ENCODE measurements around the gene APOC3.

The APOC3 gene

GRCh38 chr11:116804001-116804400 is 25.7 kb upstream of the APOC3 start:
- no peak for DNase-seq (ENCODE audit: low read depth)

- DNase-seq (ENCODE audit: low read depth) = no peak
Observed at GRCh38 chr11:116807601-116808261, 22.0 kb upstream of the APOC3 start.

DNA sequence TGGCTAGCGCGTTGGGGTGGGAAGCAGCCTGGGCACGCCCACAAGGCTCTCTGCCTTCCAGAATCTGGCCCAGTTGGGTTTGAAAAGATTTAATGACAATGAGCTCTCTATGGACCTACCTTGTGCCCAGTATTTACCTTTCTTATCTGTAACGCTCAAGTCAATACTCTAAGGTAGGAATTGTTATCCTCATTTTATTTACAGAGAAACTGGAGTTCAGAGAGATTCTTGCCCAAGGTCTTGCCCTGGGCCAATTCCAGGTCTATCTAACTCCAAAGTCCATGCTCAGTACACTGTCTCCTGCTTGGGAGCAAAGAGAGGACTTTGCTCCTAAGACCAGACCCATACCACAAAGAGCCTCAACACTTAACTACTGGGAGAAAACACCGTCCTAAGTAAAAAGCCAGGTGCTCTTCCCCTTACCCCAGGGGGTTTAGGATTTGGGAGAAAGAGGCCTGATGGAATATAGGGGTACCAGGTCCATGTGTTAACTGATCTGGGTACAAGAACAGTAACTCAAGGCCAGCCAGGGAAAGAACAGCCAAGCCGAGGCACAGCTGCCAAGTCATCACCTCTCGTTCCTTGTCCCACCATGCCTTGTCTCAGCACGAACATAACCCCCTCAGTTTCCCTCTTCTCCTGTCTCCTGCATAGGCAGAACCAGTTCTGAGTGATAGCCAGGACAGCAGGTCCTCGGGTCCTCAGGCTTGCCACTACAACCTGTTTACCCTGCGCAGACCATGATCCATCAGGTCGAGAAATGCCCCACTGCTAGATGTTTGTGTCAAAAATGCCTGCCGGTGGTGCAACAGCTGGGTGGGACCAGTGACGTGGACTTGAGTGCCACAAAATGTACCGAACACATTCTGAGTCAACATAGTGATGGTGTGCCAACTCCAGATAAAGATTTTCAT is 21.2 kb upstream of the APOC3 start:
- no peak for DNase-seq (ENCODE audit: low read depth)

GRCh38 chr11:116811194-116811593 is 18.5 kb upstream of the APOC3 start:
- no peak for DNase-seq (ENCODE audit: low read depth)

DNA sequence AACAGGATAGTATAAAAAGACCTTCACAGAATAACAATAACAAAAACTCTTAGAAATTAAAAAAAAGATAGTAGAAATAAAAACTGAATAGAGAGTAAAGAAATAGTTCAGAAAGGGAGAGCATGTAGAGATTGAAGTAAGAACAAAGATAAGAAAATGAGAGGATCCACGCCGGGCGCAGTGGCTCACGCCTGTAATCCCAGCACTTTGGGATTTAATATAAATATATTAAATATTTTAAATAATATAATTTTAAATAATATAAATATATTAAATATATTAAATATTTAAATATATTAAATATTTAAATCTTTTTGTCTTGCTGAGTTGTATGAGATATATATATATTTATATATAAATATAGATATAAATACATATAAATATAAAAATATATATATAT is 17.6 kb upstream of the APOC3 start:
- no peak for DNase-seq (ENCODE audit: low read depth)

GRCh38 chr11:116813170-116813569 is 16.5 kb upstream of the APOC3 start:
- no peak for DNase-seq (ENCODE audit: low read depth)

- DNase-seq (ENCODE audit: low read depth) = no peak
Observed at GRCh38 chr11:116813781-116814471, 15.8 kb upstream of the APOC3 start.

- no peak for DNase-seq (ENCODE audit: low read depth)
Observed at GRCh38 chr11:116814502-116814901, 15.2 kb upstream of the APOC3 start.

- no peak for DNase-seq (ENCODE audit: low read depth)
Observed at GRCh38 chr11:116819049-116819448, 10.7 kb upstream of the APOC3 start.

- no peak for DNase-seq (ENCODE audit: low read depth)
Observed at GRCh38 chr11:116821050-116821918, 8.4 kb upstream of the APOC3 start.

GRCh38 chr11:116822575-116822974 is 7.1 kb upstream of the APOC3 start:
- DNase-seq (ENCODE audit: low read depth) = no peak

- no peak for DNase-seq (ENCODE audit: low read depth)
Observed at GRCh38 chr11:116823031-116823843, 6.5 kb upstream of the APOC3 start, which contains the start of gene APOA4. Gene APOA4 (minus strand): TSS chr11:116823304. CDS start chr11:116823191, 113 bp downstream.

DNA sequence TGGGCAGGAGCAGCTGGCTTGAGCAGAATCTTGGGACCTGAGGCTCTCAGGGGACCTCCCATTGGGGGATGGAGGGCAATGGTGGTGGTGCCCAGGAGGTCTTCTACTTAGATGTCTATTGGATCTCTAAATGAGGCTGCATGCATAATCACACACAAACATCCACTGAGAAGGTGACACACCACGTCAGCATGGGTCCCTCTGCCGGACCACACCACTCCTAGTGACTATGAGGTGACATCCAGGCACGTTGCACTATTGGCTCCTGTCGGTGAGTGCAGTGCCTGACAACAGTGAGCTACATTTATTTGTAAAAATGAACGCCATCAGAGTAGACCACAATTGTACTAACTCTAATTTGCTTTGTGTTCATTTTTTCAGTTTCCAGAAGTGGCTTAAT is 4.3 kb upstream of the APOC3 start:
- DNase-seq (ENCODE audit: low read depth) = no peak

DNA sequence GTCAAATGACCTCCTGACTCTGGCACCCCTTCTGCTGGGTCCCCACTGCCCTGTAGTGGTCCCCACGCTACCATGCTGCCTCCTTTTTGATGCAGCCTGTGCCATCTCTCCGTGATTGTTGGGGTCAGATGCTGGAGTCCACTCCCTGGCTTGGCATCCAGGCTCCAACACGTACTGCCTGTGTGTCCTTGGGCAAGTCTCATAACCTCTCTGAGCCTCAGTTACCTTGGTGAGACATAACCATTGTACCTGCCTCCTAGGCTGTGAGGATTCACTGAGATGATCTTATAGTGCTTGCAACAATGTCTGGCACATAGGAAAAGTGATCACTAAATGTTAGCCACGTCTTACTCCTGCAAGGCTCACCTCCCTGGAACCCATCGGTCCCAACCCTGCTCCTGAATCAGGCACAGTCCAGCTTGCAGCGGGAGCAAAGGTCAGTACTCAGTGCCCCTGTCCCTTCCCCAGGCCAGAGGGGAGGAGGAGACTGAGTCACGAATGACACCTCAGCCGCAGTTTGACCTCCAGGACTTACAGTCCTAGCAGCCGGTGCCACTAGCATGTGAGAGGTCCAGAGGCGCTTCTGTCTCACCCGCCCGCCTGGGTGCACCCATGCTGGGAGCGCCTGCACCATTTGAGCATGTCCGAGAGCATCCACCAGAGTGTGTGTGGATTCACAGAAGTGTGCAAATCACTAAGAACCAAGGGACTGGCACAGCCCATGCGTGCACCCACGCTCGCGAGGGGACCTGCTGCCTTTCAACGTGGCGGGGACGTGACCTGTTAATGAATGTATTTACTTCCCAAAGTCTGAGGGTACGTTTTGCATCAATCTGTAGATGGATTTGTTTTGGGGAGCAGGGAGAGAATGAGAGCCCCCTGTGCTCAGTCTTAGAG is 3.6 kb upstream of the APOC3 start:
- DNase-seq (ENCODE audit: low read depth) = no peak

- no peak for DNase-seq (ENCODE audit: low read depth)
Observed at GRCh38 chr11:116826751-116827431, 2.8 kb upstream of the APOC3 start.

DNA sequence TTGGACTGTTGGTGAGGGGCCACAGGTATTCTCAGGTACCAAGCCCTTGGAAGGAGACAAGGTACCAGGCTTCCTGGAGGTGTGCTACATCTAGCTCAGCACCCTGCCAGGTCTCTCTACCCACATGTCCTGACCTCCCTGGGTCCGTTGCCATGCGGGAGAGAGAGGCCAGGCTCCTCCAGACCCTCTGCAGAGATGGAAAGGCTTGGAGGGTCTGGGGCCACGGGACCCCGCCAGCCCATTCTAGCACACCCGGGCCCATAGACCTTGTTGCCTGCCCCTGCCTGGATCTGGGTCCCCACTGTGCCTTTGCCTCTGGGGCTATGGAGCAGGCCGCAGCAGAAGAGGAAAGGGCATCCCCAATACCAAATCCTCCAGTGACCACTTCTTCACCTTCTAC is 2.2 kb upstream of the APOC3 start:
- DNase-seq (ENCODE audit: low read depth) = no peak

DNA sequence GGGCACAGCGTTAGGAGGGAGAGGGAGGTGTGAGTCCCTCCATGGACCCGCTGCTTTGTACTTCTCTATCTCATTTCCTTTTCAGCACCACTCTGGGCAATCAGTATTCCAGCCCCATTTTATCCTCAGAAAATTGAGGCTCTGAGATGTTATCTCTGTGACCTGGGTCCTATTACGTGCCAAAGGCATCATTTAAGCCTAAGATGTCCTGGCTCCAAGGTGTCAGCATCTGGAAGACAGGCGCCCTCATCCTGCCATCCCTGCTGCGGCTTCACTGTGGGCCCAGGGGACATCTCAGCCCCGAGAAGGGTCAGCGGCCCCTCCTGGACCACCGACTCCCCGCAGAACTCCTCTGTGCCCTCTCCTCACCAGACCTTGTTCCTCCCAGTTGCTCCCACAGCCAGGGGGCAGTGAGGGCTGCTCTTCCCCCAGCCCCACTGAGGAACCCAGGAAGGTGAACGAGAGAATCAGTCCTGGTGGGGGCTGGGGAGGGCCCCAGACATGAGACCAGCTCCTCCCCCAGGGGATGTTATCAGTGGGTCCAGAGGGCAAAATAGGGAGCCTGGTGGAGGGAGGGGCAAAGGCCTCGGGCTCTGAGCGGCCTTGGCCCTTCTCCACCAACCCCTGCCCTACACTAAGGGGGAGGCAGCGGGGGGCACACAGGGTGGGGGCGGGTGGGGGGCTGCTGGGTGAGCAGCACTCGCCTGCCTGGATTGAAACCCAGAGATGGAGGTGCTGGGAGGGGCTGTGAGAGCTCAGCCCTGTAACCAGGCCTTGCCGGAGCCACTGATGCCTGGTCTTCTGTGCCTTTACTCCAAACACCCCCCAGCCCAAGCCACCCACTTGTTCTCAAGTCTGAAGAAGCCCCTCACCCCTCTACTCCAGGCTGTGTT is 829 bp upstream of the APOC3 start:
- DNase-seq (ENCODE audit: low read depth) = no peak
